Tibial artery (tissue), 4 donors: ENCODE measurements around the gene PPP1R8.

Experiments used
- DNase-seq, 2 donors: peaks; one replicate each; pipeline ENCODE4 v3.0.0-alpha.2; 2019
- H3K27ac ChIP-seq, 2 donors: fragments of 200-600 bp; sonication (generic) in 1 of 2; 1 replicate in 1 of 2; 2 replicates in 1 of 2; pipeline ENCODE4 v1.5.1; 2018 to 2019; ENCODE audit warnings: mild to moderate bottlenecking in 1 of 2
- H3K27me3 ChIP-seq, 2 donors: fragments of 200-600 bp; sonication (generic) in 1 of 2; one replicate each; pipeline versions ENCODE4 v1.5.1 to v1.6.0; 2016 to 2019
- H3K36me3 ChIP-seq, 3 donors: fragments of 200-600 bp; sonication (generic) in 2 of 3; one replicate each; pipeline ENCODE4 v1.5.1; 2016 to 2019; ENCODE audit warnings: mild to moderate bottlenecking in 2 of 3
- H3K4me1 ChIP-seq, 4 donors: fragments of 200-600 bp; sonication (generic) in 2 of 4; 1 replicate in 3 of 4; 2 replicates in 1 of 4; pipeline ENCODE4 v1.5.1; 2016 to 2019
- H3K4me3 ChIP-seq, 2 donors: fragments of 200-600 bp; sonication (generic) in 1 of 2; 1 replicate in 1 of 2; 2 replicates in 1 of 2; pipeline ENCODE4 v1.5.1; 2018 to 2019; ENCODE audit warnings: mild to moderate bottlenecking in 2 of 2
- H3K9me3 ChIP-seq, 3 donors: fragments of 200-600 bp; sonication (generic) in 1 of 3; one replicate each; pipeline ENCODE4 v1.5.1; 2016 to 2019
- intact Hi-C: fragments of 100-400 bp; cut with DNase I; formaldehyde crosslinking; loops from one replicate; pipeline ENCODE4 v1.15.0; 2023; ENCODE audit warnings: low total_unique reads
- TF ChIP-seq, protein P1 (sequence below), 2 experiments: fragments of 200-600 bp in 1 of 2; fragments of 450-650 bp in 1 of 2; IDR thresholded peaks; one replicate each; pipeline ENCODE4 v1.5.1; 2017 to 2019; ENCODE audit warnings: antibody characterized with exemption in 2 of 2, mild to moderate bottlenecking in 1 of 2, moderate library complexity in 1 of 2

The PPP1R8 gene

DNA sequence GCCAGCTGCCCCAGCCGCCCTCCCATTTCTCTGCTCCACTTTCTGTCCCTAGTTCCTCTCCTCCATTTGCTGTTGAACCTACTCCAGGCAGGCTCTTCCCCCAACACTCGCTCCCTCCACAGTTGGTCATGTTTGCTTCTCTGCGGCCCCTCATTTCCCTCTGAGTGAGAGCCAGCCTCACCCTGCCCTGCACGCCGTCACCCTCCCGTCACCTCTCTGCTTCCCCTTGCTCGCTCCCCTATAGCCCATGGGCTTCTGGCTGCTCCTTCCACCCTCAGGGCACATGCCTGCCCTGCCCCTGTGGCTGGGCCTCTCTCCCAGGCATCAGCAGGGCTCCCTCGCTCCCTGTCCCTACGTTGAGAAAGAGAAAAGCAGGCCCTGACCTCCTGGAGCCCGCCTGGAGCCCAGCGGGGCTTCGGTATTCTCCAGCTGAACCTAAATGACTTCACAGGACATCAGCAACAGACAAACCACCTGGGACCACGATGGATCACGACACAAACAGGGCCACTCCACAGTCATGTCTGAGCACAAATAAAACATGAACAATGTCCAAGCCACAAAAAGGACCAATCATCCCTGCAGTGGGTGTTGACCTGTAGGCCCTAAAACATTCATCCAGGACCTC, 28.5 kb downstream of the PPP1R8 start:
- TF ChIP-seq, protein P1, sequence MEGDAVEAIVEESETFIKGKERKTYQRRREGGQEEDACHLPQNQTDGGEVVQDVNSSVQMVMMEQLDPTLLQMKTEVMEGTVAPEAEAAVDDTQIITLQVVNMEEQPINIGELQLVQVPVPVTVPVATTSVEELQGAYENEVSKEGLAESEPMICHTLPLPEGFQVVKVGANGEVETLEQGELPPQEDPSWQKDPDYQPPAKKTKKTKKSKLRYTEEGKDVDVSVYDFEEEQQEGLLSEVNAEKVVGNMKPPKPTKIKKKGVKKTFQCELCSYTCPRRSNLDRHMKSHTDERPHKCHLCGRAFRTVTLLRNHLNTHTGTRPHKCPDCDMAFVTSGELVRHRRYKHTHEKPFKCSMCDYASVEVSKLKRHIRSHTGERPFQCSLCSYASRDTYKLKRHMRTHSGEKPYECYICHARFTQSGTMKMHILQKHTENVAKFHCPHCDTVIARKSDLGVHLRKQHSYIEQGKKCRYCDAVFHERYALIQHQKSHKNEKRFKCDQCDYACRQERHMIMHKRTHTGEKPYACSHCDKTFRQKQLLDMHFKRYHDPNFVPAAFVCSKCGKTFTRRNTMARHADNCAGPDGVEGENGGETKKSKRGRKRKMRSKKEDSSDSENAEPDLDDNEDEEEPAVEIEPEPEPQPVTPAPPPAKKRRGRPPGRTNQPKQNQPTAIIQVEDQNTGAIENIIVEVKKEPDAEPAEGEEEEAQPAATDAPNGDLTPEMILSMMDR (IDR thresholded peaks at IDR 0.05) = no peak
- H3K27ac ChIP-seq = no peak overlapping the region

DNA sequence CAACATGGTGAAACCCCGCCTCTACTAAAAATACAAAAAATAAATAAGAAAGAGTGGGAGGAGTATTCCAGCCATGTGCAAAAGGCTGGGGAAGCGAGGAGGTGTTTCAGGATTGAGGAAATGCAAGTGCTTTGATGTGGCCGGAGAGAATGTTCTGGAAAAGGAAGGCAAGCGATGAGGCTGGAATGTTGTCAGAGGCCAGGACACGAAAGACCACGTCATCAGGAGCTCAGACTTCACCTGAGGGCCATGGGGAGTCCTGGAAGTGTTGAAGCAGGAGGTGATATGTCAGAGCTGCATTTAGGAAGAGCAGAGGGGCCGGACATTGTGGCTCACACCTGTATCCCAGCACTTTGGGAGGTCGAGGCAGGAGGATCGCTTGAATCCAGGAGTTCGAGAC, 30.9 kb downstream of the PPP1R8 start:
- no peak overlapping the region for H3K4me3 ChIP-seq
- no peak overlapping the region for H3K27ac ChIP-seq
- no peaks in the 10 kb centered on the region for H3K36me3 ChIP-seq
- TF ChIP-seq, protein P1 (IDR thresholded peaks at IDR 0.05) = no peak
- intact Hi-C loops = loop anchor here (5.0 kb wide), 1 partner anchor 116 kb away; no protein-coding TSS in a partner anchor
- H3K4me1 ChIP-seq = peaks cover 0 to 3% (median 0%) of the 10 kb centered on the region in 4 donors
- H3K27me3 ChIP-seq = no peaks in the 10 kb centered on the region
- no peaks in the 10 kb centered on the region for H3K9me3 ChIP-seq
- DNase-seq = no peak

More for the DNA sequence above, 28.5 kb downstream of the PPP1R8 start:
- H3K27me3 ChIP-seq = no peaks in the 10 kb centered on the region
- H3K4me3 ChIP-seq = no peak overlapping the region
- peaks cover 0 to 3% (median 0%) of the 10 kb centered on the region in 4 donors for H3K4me1 ChIP-seq
- no peaks in the 10 kb centered on the region for H3K36me3 ChIP-seq
- intact Hi-C loops = no loop called here
- no peaks in the 10 kb centered on the region for H3K9me3 ChIP-seq
- DNase-seq = peak in 1 of 2 donors; percentile 64

DNA sequence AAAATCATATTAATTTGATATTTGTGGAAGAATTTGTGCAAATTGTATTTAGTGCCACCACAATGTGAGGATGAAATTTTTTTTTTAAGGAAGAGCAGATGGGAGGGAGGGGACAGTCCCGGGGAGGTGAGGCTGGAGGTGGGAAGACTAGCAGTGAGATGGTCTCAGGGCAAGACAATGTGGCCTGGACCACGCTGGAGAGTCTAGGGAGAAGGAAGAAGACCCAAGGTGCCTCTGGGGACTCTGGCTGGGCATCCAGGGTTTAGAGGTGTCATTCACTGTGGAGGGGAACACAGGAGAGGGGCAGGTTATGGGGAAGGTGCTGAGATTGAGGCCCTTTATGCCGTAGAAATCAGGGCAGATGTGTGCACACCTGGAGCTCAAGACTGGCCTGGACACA, 31.4 kb downstream of the PPP1R8 start:
- intact Hi-C loops = loop anchor here (5.0 kb wide), 1 partner anchor 115 kb away; no protein-coding TSS in a partner anchor
- no peak overlapping the region for H3K27ac ChIP-seq
- no peaks in the 10 kb centered on the region for H3K27me3 ChIP-seq
- no peak overlapping the region for H3K4me3 ChIP-seq
- no peak for DNase-seq
- H3K9me3 ChIP-seq = no peaks in the 10 kb centered on the region
- H3K36me3 ChIP-seq = no peaks in the 10 kb centered on the region
- H3K4me1 ChIP-seq = peaks cover 0 to 3% (median 0%) of the 10 kb centered on the region in 4 donors
- TF ChIP-seq, protein P1 (IDR thresholded peaks at IDR 0.05) = no peak

DNA sequence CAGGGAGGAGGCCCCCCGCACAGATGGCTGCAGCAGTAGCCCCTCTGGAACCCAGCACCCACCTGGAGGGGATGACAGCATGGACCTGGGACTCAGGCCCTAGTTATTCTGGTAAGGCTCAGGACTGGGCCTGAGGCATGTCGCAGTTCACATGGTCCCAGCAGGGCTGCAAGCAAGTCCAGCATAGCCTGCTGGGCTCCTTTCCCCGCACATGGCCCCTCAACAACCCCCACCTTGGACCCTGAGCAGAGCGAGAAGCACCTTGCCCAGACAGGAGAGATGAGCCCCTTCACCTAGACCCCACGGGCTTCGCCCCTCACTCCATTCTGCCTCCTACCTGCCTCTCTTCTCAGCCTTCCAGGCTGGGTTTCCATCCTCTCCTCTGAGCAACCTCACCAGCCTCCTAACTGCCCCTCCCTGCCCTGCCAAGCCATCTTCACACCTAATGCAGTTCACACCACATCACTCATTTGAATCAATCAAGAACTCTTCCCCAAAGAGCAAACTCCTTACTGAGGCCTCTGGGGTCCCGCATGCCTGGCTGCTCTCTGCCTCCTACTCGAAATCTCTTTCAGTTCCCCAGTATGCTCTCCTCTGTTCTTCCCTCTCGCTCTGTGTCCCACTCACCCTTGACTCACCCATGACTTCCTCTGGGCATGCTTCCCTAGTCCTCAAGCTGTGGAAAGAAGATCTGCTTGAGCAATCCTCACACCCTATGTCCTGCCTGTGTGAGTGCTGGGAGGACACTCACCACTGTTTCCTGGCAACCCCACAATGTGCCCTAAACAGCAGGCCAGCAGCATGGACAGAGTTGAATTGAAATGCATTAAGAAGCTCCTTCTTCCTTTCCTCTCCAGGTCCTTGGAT, 32.3 kb downstream of the PPP1R8 start:
- Histone ChIP-seq H3K4me3 (no peak overlapping the region), H3K27me3 (no peaks in the 10 kb centered on the region), H3K9me3 (no peaks in the 10 kb centered on the region), H3K27ac (peak overlapping the region in 1 of 2 donors; percentile 37), H3K4me1 (peaks cover 0 to 3% (median 0%) of the 10 kb centered on the region in 4 donors), H3K36me3 (no peaks in the 10 kb centered on the region)
- DNase-seq = peak; percentile 82 to 86
- TF ChIP-seq, protein P1 (IDR thresholded peaks at IDR 0.05) = no peak
- intact Hi-C loops = loop anchor here (5.0 kb wide), 1 partner anchor 114 kb away; no protein-coding TSS in a partner anchor

DNA sequence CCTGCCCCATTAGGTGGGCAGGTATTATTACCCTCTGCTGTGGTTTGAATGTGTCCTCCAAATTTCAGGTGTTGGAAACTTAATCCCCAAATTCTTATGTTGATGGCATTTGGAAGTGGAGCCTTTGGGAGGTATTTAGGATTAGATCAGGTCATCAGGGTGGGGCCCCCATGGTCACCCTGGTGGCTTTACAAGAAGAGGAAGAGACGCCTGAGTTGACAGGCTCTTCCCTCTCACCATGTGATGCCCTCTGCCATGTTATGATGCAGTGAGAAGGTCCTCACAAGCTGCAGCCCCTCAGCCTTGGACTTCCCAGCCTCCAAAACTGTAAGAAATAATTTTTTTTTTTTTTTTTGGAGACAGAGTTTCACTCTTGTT, 32.9 kb downstream of the PPP1R8 start:
- H3K9me3 ChIP-seq = no peaks in the 10 kb centered on the region
- intact Hi-C loops = loop anchor here (5.0 kb wide), 1 partner anchor 114 kb away; no protein-coding TSS in a partner anchor
- no peak overlapping the region for H3K4me3 ChIP-seq
- DNase-seq = no peak
- TF ChIP-seq, protein P1 (IDR thresholded peaks at IDR 0.05) = no peak
- no peaks in the 10 kb centered on the region for H3K36me3 ChIP-seq
- H3K27me3 ChIP-seq = no peaks in the 10 kb centered on the region
- H3K4me1 ChIP-seq = no peaks in the 10 kb centered on the region
- no peak overlapping the region for H3K27ac ChIP-seq
